HG03571 (cell line): ENCODE results near the gene TSPAN16.
"Not testable (repeated sequence)": the region's sequence is repeated elsewhere in the genome, so short reads cannot be mapped to it uniquely, and the experiment has no call there.

Experiments
- ATAC-seq: cut with Tn5 transposase; IDR thresholded peaks from one replicate; pipeline ENCODE4 v1.9.1; 2021; ENCODE audit not compliant: unreplicated experiment

Gene TSPAN16

DNA sequence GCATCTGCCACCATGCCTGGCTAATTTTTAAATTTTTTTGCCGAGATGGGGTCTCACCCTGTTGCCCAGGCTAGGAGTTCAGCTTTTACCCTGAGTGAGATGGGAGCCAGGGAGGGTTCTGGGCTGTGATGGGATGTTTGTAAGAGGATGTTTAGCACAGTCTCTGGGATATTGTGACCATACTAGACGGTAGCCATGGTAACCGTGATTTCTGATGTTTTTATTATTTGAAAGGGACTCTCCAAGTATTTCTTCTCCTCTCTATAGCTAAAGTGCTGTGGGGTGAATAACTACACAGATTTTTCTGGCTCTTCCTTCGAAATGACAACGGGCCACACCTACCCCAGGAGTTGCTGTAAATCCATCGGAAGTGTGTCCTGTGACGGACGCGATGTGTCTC, 10.4 kb downstream of the TSPAN16 start:
- no peak for ATAC-seq

DNA sequence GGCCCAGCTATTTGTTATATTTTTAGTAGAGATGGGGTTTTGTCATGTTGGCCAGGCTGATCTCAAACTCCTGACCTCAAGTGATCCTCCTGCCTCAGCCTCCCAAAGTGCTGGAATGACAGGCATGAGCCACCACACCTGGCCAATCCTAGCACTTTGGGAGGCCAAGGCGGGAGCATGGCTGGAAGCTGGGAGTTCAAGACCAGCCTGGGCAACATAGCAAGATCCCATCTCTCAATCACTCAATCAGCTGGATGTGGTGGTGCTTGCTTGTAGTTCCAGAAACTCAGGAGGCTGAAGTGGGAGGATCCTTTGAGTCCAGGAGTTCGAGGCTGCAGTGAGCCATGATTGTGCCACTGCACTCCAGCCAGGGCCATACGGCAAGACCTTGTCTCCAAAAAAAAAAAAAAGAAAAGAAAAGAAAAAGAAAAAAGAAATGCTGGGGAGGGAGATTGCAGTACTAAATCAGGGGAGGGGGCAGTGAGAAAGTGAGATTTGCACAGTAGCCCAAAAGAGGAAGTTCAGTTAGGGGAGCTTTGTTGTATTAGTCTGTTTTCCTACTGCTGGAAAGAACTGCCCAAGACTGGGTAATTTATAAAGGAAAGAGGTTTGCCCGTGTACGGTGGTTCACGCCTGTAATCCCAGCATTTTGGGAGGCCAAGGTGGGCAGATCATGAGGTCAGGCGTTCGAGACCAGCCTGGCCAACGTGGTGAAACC, 24.5 kb downstream of the TSPAN16 start:
- not testable (repeated sequence) for ATAC-seq

DNA sequence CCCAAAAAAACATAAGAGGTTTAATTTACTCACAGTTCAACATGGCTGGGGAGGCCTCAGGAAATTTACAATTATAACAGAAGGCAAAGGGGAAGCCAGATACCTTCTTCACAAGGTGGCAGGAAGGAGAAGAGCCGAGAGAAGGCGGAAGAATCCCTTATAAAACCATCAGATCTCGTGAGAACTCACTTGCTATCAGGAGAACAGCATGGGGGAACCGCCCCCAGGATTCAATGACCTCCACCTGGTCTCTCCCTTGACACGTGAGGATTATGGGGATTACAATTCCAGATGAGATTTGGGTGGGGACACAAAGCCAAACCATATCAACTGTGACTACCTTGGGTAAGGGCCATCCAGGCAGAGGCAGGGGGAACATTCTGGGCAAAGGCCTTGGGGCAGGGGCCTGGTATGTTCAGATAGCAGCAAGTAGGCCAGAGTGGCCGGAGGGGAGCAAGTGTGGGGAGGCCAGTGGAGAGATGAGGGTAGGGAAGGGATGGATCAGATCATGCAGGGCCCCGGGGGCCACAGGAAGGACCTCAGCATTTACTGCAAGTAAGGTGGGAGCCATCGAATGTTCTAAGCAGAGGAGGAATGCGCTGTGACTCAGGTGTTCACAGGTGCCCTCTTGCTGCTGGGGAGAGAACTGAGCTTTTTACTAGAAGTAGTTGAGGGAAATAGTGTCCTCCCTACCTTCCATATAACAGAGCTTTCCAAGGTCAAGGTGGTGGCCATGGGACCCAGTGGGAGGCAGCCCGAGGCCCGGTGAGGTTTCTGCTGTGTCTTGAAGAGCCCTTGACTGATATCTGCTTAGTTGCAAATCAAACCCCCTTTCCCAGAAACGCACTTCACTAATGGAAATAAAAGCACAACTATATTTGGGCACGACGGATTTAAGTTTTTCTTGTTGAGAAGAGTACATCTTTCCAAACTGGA, 25.5 kb downstream of the TSPAN16 start:
- ATAC-seq = no peak

DNA sequence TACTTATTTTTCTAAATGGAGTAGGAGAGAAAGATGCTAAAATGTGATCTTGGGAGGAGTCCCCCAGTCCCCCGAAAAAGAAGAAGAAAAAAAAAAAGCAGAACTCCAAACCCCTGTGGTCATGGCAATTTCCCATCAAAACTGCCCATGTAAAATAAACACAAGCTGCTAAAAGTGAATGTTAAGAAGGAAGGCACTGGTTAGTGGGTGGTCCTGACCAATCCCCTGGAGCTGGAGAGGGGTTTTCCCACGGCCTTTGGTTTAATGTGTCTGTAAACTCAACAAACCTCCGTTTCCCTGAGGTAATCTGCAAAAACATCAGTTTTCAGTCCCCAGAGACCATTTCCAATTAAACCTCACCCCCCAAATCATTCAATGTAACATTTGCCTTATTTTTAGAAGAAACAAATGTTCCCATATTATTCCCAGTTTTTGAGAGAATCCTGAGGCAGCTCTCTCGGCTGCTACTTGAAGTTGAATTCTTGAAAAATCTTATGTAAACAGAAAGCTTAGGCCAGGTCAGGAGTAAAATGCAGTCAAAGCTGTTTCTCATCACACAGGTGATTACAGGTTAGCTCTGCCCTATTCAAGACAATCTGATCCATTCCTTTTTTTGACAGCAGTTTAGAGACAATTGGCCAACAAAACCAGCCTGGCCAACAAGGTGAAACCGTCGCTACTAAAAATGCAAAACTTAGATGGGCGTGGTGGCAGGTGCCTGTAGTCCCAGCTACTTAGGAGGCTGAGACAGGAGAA, 26.5 kb downstream of the TSPAN16 start:
- no peak for ATAC-seq

DNA sequence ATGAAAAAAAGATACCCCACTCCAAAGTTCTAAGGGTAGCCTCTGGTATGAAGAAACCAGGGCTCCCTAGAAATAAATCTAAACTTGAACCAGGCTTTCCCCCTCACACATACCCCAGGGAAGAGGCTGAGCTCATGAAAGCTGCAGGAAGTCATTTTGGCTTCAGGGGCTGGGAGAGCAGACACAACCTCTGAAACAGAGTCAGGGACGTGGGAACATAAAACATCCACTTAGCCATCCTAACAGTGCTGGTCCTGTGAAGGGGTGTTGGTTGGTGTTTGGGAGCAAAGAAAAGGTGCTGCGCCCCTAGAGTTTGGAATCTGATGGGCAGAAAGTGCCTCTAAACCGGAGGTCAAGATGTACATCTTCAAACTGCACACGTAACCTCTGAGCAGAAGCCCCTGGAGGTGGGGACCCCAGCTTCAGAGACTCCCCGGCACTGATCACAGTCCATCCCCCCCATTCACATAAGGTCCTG, 27.7 kb downstream of the TSPAN16 start:
- ATAC-seq = no peak

DNA sequence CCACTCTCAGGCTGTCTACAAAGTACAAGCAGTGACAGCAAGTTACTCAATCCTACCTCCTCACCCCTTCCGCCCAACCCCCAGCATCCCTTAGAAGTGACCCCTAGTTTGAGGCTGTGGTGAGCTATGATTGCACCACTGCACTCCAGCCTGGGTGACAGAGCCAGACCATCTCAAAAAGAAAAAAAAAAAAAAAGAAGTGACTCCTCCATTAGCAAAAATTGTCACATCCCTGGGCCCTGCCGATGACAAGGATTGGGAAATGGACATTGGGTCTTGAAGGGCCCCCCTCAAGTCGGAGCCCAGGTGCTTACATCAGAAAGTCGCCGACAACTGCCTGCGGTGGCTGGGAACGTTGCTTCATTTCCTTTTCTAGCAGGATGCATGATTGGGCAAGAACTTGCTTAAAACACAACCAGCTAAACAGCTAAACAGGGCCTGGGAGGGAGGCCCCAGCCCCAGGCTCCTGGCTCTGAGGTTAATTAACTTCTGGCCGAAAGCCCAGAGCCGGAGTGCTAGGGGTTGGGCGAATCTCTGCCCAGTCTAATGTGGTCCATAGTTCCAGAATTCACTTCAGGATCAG, 28.2 kb downstream of the TSPAN16 start:
- no peak for ATAC-seq

DNA sequence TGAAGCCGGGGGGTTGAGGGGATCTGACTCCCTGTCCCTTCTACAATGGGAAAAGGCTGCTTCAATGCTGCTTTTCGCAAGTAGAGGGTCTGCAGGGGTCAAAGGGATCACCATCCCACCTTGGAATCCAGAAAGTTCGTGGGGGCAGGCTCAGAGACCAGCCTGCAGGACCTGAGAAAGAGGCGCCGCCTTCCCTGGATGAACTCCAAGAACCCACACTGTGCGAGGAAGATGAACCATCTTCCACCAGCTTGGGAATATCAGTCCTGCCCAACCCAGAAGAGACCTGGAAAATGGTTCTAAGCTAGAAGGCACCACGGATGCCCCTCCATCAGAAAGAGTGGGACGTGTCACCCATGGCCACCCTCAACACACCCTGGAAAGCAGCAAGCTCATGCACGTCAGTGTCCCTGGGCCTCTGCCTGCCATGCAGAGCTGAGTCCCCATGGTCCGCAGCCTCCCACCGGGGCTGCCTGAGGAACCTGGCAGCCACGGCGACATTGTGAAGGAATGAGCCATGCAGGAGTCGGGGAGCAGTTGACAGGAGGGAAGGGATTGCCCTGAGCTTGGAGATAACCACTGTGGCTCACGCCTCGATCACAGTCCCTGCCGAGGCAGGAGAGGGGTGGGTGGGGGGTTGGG, 28.9 kb downstream of the TSPAN16 start:
- no peak for ATAC-seq

DNA sequence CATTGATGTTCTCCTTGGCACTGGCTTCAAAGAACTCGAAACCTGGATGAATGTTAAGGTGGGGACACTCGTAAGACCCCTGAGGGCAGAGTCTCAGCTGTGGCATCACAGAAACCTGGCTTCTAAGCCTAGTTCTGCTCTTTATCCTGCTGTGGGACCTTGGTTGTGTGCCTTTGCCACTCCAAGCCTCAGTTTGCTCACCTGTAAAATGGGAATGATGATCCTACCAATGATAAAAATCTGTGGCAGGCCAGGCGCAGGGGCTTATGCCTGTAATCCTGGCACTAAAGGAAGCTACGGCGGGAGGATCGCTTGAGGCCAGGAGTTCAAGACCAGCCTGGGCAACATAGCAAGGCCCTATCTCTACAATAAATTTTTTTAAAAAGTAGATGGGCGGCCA, 29.6 kb downstream of the TSPAN16 start:
- no peak for ATAC-seq

DNA sequence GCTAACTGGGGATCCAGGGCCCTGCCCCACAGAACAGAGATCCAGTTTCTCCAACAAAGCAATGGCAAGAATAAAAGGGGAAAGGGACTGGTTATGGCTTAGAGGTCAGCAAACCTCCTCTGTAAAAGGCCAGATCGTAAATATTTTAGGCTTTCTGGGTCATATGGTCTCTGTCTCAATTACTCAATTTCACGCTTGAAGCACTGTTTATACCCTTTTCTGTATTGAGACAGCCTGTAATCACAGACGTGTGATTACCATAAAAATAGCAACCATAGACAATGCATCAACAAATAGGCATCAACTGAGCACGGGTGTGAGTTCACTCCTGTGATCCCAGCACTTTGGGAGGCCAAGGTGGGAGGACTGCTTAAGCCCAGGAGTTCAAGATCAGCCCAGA, 34.2 kb downstream of the TSPAN16 start:
- no peak for ATAC-seq

DNA sequence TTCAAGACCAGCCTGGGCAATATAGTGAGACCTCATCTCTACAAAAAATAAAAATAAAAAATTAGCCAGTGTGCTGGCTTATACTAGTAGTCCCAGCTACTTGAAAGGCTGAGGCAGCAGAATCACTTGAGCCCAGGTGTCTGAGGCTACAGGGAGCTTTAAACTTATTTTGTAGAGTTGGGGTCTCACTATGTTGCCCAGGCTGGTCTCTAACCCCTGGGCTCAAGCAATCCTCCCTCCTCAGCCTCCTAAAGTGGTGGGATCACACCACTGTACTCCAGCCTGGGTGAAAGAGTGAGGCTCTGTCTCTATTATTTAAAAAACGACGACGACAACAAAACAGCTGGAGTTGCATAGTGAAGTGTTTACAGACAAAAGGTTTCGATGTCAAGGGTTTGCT, 35.5 kb downstream of the TSPAN16 start:
- ATAC-seq = no peak

DNA sequence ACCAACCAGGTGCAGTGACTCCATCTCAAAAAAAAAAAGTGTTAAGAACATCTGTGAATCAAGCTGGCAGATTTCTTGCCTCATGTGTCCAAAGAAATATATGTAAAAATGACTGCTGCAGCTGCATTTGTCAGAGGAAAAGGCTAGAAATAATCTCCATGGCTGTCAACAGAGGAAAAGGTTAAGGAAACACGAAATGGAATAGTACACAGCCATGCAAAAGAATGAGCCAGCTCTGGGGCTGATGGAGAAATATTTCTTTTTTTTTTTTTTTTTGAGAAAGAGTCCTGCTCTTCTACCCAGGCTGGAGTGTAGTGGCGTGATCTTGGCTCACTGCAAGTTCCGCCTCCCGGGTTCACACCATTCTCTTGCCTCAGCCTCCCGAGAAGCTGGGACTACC, 36.9 kb downstream of the TSPAN16 start:
- no peak for ATAC-seq

DNA sequence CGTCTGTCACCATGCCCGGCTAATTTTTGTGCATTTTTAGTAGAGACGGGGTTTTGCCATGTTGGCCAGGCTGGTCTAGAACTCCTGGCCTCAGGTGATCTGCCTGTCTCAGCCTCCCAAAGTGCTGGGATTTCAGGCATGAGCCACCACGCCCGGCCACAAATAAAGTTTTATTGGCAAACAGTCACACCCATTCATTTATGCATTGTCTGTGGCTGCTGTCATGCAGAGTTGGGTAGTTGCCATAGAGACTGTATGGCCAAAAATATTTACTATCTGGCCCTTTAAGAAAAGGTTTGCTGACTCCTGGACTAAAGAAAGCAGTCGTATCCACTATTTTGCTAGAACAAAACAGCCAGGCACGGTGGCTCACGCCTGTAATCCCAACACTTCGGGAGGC, 37.9 kb downstream of the TSPAN16 start:
- not testable (repeated sequence) for ATAC-seq

DNA sequence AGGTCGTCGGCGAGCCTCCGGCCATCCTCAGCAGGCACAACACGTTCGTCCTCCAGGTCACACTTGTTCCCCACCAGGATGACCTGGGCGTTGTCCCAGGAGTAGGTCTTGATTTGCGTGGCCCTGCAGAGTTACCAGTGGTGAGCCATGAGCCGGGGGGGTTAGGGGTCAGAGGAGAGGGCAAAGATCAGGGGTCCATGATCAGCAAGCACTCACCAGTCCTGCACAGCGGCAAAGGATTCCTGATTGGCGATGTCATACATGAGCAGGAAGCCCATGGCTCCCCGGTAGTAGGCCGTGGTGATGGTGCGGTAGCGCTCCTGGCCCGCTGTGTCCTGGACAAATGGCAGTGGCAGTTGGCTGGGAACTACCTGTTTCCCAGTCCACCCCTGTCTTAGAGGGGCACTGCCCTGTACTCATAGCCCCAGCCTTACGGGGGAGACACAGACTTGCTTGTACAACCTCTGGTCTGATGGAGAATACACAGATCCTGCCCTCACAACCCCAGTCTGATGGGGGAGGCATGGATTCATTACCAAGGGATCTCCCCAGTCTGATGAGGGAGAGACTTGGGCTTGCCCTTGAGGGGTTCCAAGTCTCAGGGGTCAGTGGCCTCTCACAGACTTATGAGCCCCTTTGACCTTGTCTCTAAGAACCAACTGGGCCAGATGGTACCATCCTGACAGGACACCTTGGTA, 39.6 kb downstream of the TSPAN16 start:
- no peak for ATAC-seq

DNA sequence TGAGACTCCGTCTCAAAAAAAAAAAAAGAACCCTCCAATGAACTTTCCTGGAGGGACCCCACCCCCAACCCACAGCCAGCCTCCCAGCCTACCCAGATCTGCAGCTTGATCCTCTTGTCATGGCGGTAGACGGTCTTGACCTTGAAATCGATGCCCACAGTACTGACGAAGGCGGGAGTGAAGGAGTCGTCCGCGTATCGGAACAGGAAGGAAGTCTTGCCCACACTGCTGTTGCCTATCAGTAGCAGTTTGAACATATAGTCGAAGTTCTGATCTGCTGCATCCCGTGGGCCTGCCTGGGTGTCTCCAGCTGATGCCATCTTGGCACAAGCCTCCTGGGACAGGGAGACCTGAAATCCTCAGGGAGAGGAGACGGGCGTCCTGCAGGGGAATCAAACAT, 41.1 kb downstream of the TSPAN16 start:
- ATAC-seq = no peak

DNA sequence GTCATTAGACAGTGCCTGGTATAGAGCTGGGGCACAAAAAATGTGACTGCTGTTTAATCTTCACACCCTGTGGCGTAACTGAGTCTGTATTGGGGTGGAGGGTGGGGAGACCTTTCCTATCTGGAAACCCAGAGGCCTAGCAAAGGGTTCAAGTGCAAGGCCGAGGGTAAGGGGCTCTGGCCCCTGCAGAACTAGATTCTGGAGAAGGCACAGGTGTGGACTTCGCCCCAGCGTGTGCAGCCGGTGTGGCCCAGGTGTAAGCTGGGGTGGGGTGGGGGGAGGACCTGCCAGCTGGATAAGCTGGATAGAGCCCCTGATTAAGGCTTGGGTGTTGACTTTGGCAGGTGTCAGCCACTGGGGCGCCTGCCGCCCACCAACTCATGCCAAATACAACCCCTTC, 42.2 kb downstream of the TSPAN16 start:
- ATAC-seq = no peak

DNA sequence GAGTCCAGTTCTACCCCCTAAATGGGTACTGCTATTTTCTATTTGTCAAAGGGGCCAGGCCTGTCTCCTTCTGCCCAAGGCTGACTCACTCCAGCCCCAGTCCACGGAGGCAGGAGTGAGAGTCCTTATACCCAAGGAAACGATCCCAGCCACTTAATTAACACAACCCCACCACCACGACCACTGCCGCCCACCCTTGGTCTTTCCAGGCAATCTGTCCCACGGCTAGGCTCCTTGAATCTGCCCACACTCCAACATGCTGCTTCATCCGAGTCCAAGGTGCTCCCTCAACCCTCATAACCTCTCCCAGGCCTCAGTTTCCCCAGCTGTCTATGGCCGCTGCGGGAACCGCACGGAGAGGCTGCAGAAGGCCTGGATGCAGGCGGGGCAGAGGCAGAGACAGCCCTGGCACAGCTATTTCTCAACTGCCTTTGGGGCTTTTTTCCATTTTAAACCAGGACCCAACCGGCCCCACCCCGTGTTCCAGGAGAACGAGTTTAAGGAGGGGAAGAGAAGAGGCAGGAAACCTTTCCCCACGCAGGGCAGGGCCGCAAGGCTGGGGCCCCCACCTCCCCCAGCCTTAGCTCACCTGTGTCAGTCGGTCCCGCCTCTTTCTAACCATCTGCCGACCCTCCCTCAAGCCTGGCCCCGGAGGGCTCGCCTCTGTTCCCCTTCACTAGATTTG, 42.8 kb downstream of the TSPAN16 start:
- ATAC-seq = no peak

DNA sequence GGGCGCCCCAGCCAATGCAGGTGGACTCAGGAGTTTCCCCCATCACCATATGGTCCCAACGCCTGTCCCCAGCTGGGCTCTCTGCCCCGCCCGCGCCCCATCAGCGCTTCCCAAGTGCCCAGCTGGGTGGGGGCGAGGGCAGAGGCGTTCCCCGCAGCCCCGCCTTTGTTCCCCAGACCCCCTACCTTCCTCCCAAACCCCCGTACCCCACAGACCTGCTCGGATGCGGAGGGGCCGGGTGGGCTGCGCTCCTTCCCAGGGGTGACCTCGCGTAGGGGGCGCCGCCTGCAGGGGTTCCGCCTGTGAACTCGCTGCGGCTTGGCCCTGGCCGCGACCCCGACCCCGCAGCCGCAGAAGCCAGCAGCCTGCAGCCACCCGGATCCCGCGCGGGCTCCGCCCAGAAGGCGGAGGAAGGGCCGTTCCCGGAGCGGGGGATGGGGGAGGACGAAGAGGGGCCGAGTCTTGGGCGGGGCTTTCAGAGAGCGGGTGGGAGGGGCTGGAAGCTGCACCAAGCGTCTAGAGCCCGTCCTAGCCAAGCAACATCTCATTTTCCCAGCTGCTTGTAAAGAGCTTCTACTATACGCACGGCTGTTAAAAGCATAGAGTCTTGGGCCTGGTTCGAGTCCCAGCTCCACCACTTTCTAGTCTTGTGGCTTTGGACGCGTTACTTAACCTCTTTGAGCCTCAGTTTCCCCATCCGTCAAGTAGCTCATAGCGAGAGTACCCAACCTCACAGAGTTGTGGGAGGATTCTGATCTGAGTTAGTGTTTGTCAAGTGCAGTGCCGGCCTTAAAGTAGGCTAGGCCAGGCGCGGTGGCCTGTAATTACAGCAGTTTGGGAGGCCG, 43.5 kb downstream of the TSPAN16 start, which contains the start of gene RAB3D:
RAB3D (minus strand) TSS at position 404 of the 845 bp plus-strand sequence. CDS start 2,258 bp downstream, outside the sequence.
- peak; percentile 55 for ATAC-seq

DNA sequence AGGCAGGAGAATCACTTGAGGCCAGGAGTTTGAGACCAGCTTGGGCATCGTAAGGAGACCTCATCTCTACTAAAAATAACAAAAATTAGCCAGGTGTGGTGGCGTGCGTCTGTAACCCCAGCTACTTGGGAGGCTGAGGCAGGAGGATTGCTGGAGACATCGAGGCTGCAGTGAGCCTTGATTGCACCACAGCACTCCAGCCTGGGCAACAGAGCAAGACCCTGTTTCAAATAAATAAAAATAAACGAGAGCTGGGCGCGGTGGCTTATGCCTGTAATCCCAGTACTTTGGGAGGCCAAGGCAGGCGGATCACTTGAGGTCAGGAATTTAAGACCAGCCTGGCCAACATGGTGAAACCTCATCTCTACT, 44.1 kb downstream of the TSPAN16 start:
- ATAC-seq = not testable (repeated sequence)
